CD4-positive, alpha-beta T cell (primary cell): ENCODE results near the gene TBC1D22B. TPM values are rescaled to one million over a fixed set of nuclear protein-coding genes. Genes with fewer than 3 reads are reported as not detected.
A peak's percentile ranks its signal among the peaks of the same experiment; 100 is the strongest.

Experiments used
- ATAC-seq: fragments of 200-7000 bp; cut with Tn5 transposase; one replicate; pipeline ENCODE4 v1.10.0; 2022; ENCODE audit warnings: mild to moderate bottlenecking; ENCODE audit not compliant: poor library complexity
- CTCF ChIA-PET: fragments of 350-600 bp; sonication (Branson Sonifier 250); formaldehyde crosslinking; loops from one replicate; lab custom pipeline; 2021; ENCODE audit warnings: antibody characterized with exemption, inconsistent platforms; lab: Charles Lee
- POLR2A ChIA-PET: fragments of 350-600 bp; sonication (Branson Sonifier 250); formaldehyde crosslinking; loops from one replicate; lab custom pipeline; 2021; ENCODE audit warnings: antibody characterized with exemption, inconsistent platforms; lab: Charles Lee
- DNase-seq, 14 experiments: peaks; one replicate each; pipeline ENCODE4 v3.0.0-alpha.2; 2013 to 2020; ENCODE audit warnings: mixed read lengths in 2 of 14
- H3K27ac ChIP-seq, 2 donors: one replicate each; pipeline versions ENCODE4 v1.5.1 to v1.7.0; 2013; ENCODE audit warnings: low read length in 2 of 2, low read depth in 1 of 2, mild to moderate bottlenecking in 1 of 2
- H3K27me3 ChIP-seq, 2 experiments: 1 replicate in 1 of 2; 2 replicates in 1 of 2; pipeline versions ENCODE4 v1.6.1 to v1.7.0; 2013; ENCODE audit warnings: low read length in 2 of 2, control low read depth in 1 of 2, mild to moderate bottlenecking in 1 of 2, moderate library complexity in 1 of 2; ENCODE audit not compliant: insufficient read depth in 2 of 2, control insufficient read depth in 1 of 2
- H3K36me3 ChIP-seq: one replicate; pipeline ENCODE4 v1.6.1; 2013; ENCODE audit warnings: low read length, control low read depth; ENCODE audit not compliant: insufficient read depth
- H3K4me1 ChIP-seq: one replicate; pipeline ENCODE4 v1.6.1; 2013; ENCODE audit warnings: low read length, control low read depth; ENCODE audit not compliant: insufficient read depth
- H3K4me3 ChIP-seq: one replicate; pipeline ENCODE4 v1.5.1; 2013; ENCODE audit warnings: mild to moderate bottlenecking, low read length, moderate library complexity
- H3K9me3 ChIP-seq, 2 experiments: 1 replicate in 1 of 2; 2 replicates in 1 of 2; pipeline versions ENCODE4 v1.6.1 to v1.7.0; 2013; ENCODE audit warnings: low read length in 2 of 2, mild to moderate bottlenecking in 2 of 2, control low read depth in 1 of 2, moderate library complexity in 1 of 2; ENCODE audit not compliant: control insufficient read depth in 1 of 2, insufficient read depth in 1 of 2
- H3K27ac Mint-ChIP-seq: one replicate; pipeline ENCODE4 v1.8.0; 2020; ENCODE audit warnings: mixed read lengths
- H3K27me3 Mint-ChIP-seq: one replicate; pipeline ENCODE4 v1.8.0; 2021; ENCODE audit warnings: mixed read lengths
- H3K36me3 Mint-ChIP-seq: one replicate; pipeline ENCODE4 v1.8.0; 2021; ENCODE audit warnings: low read depth, mixed read lengths
- H3K4me1 Mint-ChIP-seq: one replicate; pipeline ENCODE4 v1.8.0; 2021; ENCODE audit warnings: low read depth, mixed read lengths
- H3K4me3 Mint-ChIP-seq: one replicate; pipeline ENCODE4 v1.8.0; 2020; ENCODE audit warnings: mild to moderate bottlenecking, mixed read lengths
- H3K9me3 Mint-ChIP-seq: one replicate; pipeline ENCODE4 v1.8.0; 2020; ENCODE audit warnings: mixed read lengths
- intact Hi-C, 2 experiments: fragments of 100-400 bp; cut with DNase I in 1 of 2; cut with micrococcal nuclease in 1 of 2; formaldehyde crosslinking; loops; one replicate each; pipeline versions ENCODE4 v1.15.1 to v1.9.0; 2023 to 2025; cut with DNase I, micrococcal nuclease
- total RNA-seq, 174 experiments: library from RNA in 2 of 174; stranded (reverse) in 2 of 174; gene quantifications; one replicate each; pipeline ENCODE4 v1.2.3 and lab custom pipeline; 2021 to 2026
- TF ChIP-seq, protein P1 (sequence below): fragments of 200-600 bp; IDR thresholded peaks from one replicate; pipeline ENCODE4 v1.8.0; 2022; ENCODE audit warnings: antibody characterized with exemption, mild to moderate bottlenecking

Gene TBC1D22B
- total RNA-seq, 2 experiments from 2014 or later = 5.9 to 6.6 TPM

DNA sequence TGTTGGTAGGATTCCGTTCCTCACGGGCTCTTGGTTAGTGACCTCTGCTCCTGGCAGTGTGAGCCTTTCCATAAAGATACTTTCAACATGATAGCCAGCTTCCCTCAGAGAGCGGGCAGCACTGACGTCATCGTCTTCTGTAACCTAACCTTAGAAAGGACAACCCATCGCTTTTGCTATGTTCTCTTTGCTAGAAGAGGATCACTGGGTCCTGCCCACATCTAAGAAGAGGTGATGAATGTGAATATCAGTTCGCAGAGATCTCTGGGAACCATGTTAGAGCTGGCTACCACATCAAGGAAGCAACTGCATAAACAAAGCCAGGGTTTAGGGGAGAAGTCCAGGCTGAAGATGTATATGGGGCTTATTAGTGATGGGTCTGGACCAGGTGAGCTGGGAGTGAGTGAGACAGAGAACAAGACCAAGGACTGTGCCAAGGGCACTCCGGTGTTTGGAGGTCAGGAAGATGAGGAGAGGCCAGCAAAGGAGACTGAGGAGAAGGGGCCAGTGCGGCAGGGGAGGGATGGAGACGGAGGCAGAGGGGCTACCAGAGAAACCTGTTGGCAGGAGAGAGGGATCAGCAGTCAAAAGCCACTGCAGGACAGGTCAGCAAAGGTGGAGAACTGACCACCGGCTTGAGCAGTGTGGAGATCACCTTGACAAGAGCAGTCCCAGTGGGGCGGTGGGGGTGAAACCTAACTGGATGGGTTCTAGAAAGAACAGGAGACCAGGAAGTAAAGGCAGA is 47.9 kb upstream of the TBC1D22B start:
- TF ChIP-seq, protein P1, sequence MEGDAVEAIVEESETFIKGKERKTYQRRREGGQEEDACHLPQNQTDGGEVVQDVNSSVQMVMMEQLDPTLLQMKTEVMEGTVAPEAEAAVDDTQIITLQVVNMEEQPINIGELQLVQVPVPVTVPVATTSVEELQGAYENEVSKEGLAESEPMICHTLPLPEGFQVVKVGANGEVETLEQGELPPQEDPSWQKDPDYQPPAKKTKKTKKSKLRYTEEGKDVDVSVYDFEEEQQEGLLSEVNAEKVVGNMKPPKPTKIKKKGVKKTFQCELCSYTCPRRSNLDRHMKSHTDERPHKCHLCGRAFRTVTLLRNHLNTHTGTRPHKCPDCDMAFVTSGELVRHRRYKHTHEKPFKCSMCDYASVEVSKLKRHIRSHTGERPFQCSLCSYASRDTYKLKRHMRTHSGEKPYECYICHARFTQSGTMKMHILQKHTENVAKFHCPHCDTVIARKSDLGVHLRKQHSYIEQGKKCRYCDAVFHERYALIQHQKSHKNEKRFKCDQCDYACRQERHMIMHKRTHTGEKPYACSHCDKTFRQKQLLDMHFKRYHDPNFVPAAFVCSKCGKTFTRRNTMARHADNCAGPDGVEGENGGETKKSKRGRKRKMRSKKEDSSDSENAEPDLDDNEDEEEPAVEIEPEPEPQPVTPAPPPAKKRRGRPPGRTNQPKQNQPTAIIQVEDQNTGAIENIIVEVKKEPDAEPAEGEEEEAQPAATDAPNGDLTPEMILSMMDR = no peak
- ChIA-PET CTCF (interaction anchor here (0.6 to 8.7 kb wide), 25 partner anchors 9 to 427 kb away, joined by 3 to 205 read pairs (median 4); partner anchors contain the start of genes C6orf89 and PIM1), POLR2A (interaction anchor here (0.6 to 5.2 kb wide), 11 partner anchors 22 to 335 kb away, joined by 3 to 57 read pairs (median 5); partner anchors contain the start of genes PIM1 and PPIL1)
- Mint-ChIP-seq H3K36me3 (no peaks in the 10 kb centered on the region), H3K27me3 (no peaks in the 10 kb centered on the region), H3K4me1 (peaks cover 36% of the 10 kb centered on the region), H3K9me3 (no peaks in the 10 kb centered on the region), H3K27ac (peak overlapping the region; percentile 76), H3K4me3 (peak overlapping the region; percentile 13)
- Histone ChIP-seq H3K27me3 (no peaks in the 10 kb centered on the region), H3K4me1 (peaks cover 50% of the 10 kb centered on the region), H3K9me3 (no peaks in the 10 kb centered on the region), H3K27ac (peak overlapping the region; percentile 44 to 55), H3K36me3 (no peaks in the 10 kb centered on the region), H3K4me3 (no peak overlapping the region)
- DNase-seq (peak; percentile 26 to 88 (median 55)), ATAC-seq (peak; percentile 75)
- intact Hi-C loops = loop anchor here (1.0 to 2.0 kb wide), 8 partner anchors 26 to 443 kb away; partner anchors contain the start of gene C6orf89 (in 2 of the 2)

GRCh38 chr6:37210313-37210968 is 47.1 kb upstream of the TBC1D22B start:
- H3K4me3 Mint-ChIP-seq = no peak overlapping the region
- H3K27ac ChIP-seq = no peak overlapping the region
- CTCF ChIA-PET = interaction anchor here (0.6 to 8.7 kb wide), 21 partner anchors 10 to 428 kb away, joined by 3 to 205 read pairs (median 4); partner anchors contain the start of genes C6orf89 and PIM1

GRCh38 chr6:37212268-37212667 is 45.3 kb upstream of the TBC1D22B start:
- H3K27me3 ChIP-seq = no peaks in the 10 kb centered on the region
- no peak overlapping the region for H3K27ac Mint-ChIP-seq
- no peaks in the 10 kb centered on the region for H3K9me3 Mint-ChIP-seq
- DNase-seq = no peak
- no peak overlapping the region for H3K4me3 Mint-ChIP-seq
- H3K4me3 ChIP-seq = no peak overlapping the region
- H3K27ac ChIP-seq = no peak overlapping the region
- no peaks in the 10 kb centered on the region for H3K27me3 Mint-ChIP-seq
- H3K36me3 ChIP-seq = no peaks in the 10 kb centered on the region
- no peaks in the 10 kb centered on the region for H3K9me3 ChIP-seq
- H3K4me1 ChIP-seq = peaks cover 36% of the 10 kb centered on the region
- ChIA-PET CTCF (interaction anchor here (2.2 to 8.7 kb wide), 2 partner anchors 39 to 192 kb away, joined by 6 to 205 read pairs; no protein-coding TSS in a partner anchor), POLR2A (no interaction called here)
- H3K4me1 Mint-ChIP-seq = peaks cover 31% of the 10 kb centered on the region
- H3K36me3 Mint-ChIP-seq = no peaks in the 10 kb centered on the region
- intact Hi-C loops = no loop called here
- no peak for ATAC-seq
- TF ChIP-seq, protein P1 = no peak

More at GRCh38 chr6:37210313-37210968, 47.1 kb upstream of the TBC1D22B start:
- peaks cover 35% of the 10 kb centered on the region for H3K4me1 Mint-ChIP-seq
- no peaks in the 10 kb centered on the region for H3K27me3 ChIP-seq
- ATAC-seq = peak; percentile 58
- POLR2A ChIA-PET = interaction anchor here (0.6 to 5.2 kb wide), 9 partner anchors 27 to 336 kb away, joined by 3 to 57 read pairs (median 6); partner anchors contain the start of genes PIM1 and PPIL1
- H3K36me3 ChIP-seq = no peaks in the 10 kb centered on the region
- H3K9me3 Mint-ChIP-seq = no peaks in the 10 kb centered on the region
- no peak overlapping the region for H3K4me3 ChIP-seq
- DNase-seq = peak; percentile 41 to 88 (median 74)
- peak overlapping the region; percentile 76 for H3K27ac Mint-ChIP-seq
- intact Hi-C loops = loop anchor here (1.0 kb wide), 5 partner anchors 38 to 444 kb away; partner anchors contain the start of gene C6orf89 (in 2 of the 2)
- no peaks in the 10 kb centered on the region for H3K9me3 ChIP-seq
- H3K36me3 Mint-ChIP-seq = no peaks in the 10 kb centered on the region
- H3K4me1 ChIP-seq = peaks cover 44% of the 10 kb centered on the region
- TF ChIP-seq, protein P1 = peak; percentile 95
- no peaks in the 10 kb centered on the region for H3K27me3 Mint-ChIP-seq
